SW480 (cell line): ENCODE measurements around the gene SLC39A8.
A peak's percentile ranks its signal among the peaks of the same experiment; 100 is the strongest.

ENCODE experiments used
- DNase-seq: peaks from one replicate; pipeline ENCODE4 v3.0.0-alpha.2; 2016; ENCODE audit warnings: low spot score

The SLC39A8 gene

DNA sequence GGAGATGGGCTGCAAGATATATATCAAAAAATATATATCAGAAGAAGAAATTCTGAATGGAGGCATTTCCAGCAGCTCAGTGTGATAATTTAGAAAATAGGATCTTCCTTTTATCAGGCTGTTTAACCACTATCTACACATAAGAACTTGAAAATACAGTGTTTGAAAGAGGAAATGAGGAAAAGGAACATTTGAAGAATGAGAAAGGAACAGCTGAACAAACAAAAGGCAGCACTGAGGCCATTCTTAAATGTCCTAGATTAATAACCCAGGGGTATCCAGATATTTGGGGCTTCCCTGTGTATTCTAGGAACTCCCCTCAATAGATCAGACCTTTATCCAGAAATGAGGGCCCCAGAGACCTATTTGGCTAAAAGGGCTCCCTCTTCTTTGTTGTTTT lies 4.1 kb downstream of the SLC39A8 start:
- DNase-seq = no peak

DNA sequence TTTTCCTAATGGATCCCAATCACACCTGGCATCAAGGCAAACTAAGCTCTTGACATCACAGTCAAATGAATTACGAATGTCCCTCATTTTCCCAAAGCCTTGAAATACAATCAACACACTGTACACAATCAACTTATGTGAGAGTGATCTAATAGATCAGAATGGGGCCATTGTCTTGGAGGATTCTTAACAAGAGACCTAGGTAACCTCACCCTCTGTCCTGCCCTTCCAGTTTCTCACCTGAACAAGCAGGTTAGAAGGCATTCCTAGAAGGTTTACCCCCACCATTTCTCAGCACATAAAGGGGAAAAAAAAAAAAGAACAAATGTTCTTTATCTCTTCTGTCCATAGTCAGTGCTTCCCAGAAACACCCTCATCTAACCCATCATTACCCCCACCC lies 6.3 kb downstream of the SLC39A8 start:
- DNase-seq = no peak

DNA sequence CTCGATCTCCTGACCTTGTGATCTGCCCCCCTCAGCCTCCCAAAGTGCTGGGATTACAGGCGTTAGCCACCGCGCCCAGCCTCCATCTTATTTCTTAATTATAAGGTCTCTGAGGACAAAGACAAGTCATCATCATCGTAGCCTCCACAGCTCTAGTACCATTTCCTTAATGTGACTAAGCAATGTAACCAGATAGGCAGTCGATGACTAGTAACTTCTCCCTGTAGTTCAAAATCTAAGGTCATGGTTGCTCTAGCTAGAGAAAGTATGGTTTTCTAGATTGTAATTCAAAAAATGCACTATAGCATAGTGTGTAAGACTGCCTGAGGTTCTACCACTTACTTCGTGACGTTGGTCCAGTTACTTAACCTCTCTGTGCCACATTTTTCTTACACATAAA lies 6.9 kb downstream of the SLC39A8 start:
- no peak for DNase-seq

DNA sequence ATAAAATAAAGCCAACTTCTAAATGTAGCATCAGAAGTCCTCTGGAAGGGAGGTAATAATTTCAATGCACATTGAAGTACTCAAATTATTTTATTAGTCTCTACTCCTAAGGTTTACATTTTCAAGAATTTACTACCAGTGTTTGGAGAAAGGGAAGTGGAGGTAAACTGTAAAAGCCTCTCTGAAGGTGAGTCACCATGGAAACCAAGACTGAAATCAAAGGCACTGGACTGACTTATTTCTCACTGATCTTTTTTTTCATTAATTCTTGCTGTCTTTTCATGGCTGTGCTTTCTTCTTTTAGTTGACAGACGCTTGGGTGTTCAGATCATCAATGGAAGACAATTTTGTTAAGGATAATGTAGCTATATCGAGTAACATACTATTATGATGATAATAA lies 9.7 kb downstream of the SLC39A8 start:
- no peak for DNase-seq

DNA sequence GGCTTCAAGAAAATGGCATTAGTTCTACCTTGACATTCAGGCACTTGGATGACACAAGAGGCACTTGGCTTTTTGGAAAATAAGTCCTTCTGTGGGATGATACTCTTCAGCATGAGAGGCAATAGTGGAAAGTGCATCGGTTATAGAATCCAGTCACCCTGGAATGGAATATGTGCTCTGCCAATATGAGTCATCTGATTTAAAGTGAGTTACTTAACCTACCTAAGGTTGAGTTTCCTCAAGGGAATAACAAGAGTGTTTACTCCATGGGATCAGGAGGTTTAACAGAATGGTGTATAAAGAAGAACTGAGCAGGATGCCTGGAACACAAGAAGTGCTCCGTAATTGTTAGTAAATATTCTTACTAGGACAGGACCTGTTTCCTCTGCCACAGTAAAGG lies 10.7 kb downstream of the SLC39A8 start:
- DNase-seq = no peak

DNA sequence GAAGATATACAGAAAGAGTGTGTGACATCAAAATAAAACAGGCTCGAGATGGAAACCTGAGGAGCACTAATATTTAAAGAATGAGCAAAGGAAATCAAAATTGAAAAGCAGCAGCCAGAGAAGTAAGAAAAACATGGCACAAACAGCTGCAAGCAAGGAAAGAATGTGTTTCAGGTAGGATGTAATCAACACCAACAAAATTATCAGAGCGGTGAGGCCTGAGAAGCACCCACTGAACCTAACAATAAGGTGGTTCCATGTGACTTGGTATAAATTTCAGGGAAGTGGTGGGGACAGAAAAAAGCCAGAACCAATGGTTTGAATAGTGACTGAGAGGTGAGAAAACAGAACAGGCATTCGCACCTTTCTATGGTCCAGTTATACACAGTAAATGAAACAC lies 11.5 kb downstream of the SLC39A8 start:
- DNase-seq = no peak

DNA sequence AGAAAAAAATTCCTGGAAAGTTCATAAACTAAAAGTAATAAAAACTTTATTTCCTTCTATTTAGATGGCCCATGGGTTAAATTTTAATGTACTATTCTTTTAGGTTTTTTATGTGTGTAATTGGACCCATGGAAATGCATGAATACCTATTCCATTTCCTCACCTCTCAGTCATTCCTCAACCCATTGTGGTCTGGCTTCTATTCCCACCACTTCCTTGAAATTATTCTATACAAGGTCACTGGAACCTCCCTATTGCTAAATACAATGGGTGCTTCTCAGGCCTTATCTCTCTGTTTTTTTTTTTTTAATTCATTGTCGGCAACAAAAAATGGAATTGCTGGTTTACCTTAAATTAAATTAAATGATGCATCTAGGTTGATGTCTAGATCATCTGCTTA lies 17.2 kb downstream of the SLC39A8 start:
- no peak for DNase-seq

DNA sequence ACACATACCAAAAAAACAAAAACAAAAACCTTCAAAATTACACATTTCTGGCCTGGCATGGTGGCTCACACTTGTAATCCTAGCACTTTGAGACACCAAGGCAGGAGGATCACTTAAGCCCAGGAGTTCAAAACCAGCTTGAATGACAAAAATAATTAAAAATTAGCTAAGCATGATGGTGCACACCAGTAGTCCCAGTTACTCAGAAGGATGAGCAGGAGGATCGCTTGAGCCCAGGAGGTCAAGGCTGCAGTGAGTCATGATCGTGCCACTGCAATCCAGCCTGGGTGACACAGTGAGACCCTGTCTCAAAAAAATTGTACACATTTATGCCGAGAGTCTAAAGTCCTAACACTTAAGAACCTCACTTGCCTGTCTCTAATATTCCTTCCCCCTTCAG lies 18.3 kb downstream of the SLC39A8 start:
- no peak for DNase-seq

DNA sequence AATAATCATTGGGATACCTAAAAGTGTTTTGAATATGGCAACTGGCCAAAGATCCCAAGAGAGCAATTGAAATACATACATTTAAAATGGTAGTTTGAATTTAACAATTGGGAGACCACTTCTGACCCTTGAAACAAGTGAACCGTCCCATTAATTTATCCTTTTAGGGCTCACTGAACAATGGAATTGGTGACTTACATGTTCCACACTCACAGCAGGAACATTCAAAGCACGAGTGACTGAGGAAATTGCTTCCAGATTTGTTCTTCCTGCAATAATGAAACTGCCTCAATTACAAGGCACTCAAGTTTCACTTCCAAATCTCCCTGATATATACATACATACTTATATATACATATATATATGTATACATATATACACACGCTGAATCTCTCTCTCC lies 20.6 kb downstream of the SLC39A8 start:
- no peak for DNase-seq

DNA sequence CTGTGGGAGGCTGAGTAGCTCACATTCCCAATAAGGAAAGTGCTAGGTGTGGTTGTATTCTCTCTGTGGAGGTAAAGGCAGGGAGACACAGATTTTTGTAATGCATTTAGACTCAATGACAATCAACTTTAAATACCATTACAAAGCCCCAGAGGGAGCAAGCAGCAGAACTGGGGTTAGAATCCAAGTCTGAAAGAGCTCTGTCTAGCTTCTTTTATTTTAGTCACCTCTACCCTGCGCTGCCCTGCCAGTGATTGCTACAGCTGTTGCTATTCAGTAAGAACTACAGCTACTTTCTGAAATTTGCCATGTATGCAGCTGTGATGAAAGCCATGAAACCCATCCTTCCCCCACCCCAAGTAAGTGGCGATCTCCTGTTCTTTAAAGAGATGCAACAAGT lies 22.5 kb downstream of the SLC39A8 start:
- DNase-seq = no peak

DNA sequence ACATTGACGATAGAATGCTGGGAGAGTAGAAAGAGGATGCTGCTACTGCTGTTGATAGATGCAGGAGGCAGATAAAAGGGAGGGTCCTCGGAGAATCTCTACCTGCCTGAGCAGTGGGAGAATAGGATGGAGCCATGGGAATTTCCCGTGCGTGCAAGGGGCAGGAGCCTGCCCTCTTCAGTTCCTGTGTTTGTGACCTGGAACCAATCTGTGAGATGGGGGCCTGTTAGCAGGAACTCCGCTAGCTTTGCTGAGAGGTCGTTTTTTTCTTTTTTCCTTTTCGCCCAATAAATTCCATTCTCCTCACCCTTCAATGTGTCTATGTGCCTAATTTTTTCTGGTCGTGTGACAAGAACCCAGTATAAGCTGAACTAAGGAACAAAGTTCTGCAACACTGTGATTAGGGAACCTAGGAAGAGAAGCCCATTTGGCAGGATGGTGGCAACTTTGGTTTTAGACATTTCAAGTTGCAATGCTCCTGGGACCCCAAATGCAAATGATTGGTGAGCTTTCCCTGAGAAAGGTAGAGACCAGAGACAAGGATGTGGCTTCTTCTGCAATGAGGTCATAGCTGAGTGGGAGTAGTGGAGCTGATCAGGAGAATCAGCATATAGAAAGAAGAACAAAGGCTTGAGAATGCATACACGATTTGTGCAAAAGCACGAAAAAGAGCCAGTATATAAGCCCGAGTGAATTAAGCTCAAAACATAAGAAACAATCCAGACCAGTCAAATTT lies 23.9 kb downstream of the SLC39A8 start:
- DNase-seq = no peak

DNA sequence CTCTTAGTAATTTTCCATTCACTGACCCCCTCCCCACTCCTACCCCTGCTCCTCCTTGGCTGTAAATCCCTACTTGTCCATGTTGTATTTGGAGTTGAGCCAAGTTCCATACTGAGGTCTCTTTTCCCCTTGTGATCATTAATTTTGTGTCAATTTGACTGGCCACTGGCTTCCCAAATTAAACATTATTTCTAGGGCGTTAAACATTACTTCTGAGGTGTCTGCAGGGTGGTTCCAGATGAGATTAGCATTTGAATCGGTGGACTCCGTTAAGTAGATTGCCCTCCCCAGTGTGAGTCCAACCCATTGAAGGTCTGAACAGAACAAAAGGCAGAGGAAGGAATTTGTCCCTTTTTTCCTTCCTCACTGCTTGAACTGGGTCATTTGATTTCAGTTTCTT lies 25.7 kb downstream of the SLC39A8 start:
- no peak for DNase-seq

DNA sequence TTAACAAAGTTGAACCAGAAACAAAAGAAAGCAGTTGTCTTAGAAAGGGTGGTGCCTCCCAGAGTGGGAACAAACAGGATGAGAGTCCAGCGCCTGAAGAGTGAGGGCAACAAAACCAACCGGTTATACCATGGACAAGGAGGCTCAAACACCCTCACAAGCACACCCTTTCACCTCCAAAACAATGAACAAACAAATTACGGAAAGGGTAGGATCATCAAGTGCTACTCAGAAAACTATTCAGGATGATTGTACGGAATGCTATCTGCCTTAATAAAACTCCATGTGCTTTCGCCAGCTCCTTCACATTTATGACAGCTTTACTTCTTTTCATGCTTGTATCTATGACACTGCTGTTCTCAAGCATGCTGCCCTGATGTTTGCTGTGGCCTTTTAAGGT lies 26.8 kb downstream of the SLC39A8 start:
- no peak for DNase-seq

DNA sequence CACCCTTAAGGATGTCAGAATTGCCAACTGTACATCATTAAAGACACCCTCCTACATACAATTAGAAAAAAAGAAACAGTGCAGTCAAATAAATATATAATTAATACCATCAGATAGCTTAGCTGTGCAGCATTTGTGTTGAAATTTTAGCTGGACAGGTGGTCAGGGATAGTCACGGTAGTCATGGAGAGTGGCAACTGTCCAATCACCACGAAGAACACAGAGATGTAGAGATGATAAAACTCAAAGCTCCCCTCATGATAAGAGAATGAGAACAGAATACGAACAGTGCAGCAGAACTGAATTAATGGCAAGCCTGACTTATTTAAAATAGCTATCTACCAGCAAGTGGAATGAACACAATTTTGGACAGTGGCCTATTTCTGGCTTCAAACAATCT lies 27.2 kb downstream of the SLC39A8 start:
- DNase-seq = no peak

DNA sequence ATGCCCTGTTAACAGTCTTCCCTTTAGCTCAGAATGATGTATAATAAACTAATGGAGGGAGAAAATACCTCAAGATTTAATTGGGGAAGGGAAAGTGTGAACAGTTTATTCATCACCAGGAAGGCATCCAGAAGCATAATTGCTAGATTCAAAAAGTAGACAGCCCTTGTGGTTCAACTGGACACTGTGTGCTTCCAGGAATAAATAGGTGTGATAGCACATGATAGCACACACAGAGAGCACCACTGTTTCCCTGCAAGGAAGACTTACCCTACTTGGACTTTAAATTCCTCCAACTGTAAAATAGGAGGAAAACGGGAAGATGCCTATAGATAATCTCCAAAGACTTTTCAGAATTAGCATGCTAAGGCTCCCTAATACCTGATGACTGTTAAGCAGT lies 27.8 kb downstream of the SLC39A8 start:
- no peak for DNase-seq

DNA sequence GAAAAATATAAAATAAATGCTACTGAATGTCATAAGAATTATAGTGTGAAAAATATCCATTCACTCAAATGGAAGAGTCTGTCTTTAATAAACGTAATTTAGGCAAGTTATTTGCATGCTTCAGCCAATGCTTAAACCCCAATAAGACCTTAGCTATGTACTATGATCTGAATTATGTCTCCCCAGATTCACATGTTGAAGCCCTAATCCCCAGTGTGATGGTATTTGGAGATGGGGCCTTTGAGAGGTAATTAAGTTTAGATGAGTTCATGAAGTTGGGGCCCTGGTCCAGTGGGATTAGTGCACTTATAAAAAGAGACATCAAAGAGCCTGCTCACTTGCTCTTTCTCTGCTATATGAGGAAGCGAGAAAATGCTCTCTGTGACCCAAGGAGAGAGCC lies 28.7 kb downstream of the SLC39A8 start:
- DNase-seq = no peak

DNA sequence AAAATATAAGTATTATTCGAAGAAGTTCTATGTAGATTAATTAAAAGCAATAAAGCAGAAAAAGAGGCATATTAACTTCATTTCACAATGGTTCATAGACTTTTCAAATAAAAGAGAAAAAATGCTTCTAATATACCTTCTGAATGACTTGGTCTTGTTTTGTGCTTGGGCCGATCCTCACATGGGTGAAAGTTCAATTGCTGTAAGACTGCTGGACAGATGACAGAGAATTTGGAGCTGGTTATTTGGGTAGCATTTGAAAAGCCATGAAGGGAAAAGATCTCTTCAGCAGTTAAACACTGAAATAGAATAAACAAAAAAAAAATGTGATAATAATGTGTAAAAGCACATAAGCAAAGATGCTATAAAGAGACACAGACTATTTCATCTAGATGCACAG lies 29.8 kb downstream of the SLC39A8 start:
- DNase-seq = no peak

DNA sequence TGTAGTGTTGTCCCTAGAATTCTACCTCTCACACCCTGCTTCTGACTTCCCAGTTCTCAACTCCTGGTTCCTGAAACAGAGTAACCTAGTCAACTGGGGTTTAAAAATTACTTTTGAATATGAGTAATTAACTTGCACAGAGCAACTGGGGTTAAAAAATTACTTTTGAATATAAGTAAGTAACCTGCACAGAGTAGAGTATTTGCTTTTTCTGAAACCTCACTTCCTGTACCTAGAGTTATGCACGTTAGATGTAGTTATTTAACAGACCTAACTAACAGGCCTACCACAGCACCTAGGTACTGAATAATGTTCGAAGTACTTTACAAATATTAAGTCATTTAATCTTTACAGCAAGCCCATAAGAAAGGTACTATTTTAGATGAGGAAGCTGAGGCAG lies 32.9 kb downstream of the SLC39A8 start:
- DNase-seq = no peak

DNA sequence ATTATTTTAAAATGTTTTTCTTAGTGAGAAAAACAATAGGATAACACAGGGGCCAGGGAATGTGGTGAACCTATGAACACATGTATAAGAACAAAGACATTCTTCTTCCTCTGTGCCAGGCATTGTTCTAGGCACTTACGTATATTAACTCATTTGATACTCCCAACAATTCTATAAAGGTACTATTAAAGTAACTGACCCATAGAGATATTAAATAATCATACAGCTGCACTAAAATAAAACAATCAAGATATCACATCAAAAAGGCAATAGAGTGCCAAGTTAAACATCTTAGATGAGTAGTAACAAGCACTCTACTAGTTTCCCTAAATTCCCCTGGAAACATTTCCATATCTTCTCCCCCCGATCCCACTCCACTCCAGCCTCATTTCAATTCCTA lies 33.4 kb downstream of the SLC39A8 start:
- no peak for DNase-seq

DNA sequence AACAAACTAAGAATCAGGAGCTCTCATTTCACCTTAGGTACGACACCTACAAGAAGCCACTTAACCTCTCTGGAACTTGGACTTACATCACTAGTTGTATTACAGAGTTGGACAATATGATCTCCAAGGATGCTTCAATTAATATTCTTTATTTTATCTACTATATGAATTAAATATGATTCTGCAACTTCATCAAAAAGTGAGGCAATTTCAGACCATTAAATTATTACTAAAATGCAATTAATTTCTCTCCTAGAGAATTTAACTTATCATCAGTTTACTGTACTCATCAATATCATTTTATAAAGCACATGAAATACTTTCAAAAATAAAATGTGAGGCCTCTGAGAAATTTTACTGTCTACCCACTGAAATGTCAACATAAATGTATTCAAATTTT lies 33.9 kb downstream of the SLC39A8 start:
- DNase-seq = no peak

DNA sequence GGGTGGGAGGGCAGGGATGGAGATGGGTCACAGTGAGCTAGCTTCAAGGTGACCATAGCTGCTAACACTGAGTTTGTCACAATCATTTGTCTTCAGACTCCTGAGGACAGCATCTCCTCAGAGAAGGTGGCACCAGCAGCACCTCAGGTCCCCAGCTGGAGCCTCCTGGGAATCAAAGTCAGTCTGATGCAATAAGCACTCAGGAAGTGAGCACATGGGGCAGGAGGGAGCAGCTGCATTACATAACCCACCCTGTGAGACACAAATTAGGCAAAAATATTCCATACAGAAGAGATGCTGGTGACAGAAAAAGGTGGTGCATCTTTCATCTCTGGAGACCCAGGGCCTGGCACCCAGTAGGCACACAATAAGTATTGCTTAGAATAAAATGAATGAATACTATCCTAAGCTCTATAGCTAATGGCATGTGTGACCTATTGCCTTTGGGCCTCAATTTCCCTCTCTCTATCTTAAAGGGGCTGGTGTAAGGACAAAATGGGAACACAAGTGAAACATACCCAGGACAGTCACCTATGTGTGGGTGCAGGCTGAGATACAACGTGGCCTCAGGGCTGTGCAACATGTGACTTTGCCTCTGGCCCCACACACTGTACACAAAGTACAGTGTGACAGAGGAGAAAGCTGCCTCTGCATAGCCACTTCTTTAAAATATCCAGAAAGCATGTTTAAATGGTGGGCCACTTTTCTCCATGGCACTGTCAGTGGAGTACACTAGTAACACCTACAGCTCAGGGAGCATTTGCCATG lies 37.1 kb downstream of the SLC39A8 start:
- DNase-seq = peak; percentile 22

DNA sequence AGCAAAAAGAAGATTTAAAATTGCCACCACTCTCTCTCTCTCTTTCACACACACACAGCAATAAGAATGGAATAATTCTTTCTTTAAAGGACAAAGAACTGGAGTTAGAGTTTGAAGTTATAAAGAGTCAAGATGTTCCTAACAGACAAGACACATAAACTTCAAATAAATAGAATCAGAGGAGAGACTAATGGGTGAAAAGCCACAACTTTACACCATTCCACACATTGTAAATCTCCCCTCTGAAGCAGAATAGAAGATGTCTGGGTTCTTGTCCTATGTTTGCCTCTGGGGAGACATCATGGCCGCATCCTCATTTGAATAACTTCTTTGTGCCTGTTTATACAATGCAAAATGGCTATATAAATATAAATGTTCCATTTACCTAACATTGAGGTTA lies 39.6 kb downstream of the SLC39A8 start:
- no peak for DNase-seq

DNA sequence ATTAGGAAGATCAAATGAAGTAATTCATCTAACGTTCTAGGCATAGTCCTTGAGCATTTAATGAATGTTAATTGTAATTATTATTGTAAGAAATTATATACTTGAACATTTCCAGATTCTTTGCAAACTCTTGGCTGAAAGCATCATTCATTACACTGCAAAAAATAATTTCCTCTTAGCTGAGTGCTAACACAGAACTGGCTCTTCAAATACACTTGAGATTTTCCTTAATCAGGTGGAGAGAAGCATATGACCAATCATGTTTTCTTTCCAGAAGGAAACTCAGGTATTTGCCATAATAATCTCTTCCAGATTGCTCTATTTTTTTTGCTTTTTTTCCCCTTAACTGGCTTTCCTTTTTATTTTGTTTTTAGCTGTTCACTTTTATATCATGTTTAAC lies 42.5 kb downstream of the SLC39A8 start:
- no peak for DNase-seq

DNA sequence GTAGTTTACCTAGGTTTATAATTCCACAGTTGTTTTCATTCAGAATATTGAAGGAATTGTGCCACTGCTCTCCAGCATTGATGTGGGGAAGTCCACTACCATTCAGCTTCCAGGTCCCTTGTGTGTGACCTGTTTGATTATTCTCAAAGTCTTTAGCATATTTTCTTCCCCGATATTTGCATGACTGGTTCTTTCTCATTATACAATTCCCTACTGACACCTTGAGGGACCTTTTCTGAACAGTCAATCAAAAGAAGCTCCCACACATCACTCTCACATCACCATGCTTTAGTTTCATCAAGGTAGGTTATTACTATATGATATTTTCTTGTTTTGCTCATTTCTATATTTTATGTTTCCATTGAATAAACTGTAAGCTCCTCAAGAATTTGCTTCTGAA lies 44.1 kb downstream of the SLC39A8 start:
- no peak for DNase-seq
